GM19035 (cell line): ENCODE results near the gene SLC39A13.

Experiments
- ATAC-seq: cut with Tn5 transposase; IDR thresholded peaks from one replicate; pipeline ENCODE4 v1.9.1; 2021; ENCODE audit not compliant: unreplicated experiment

SLC39A13 gene

GRCh38 chr11:47426062-47426956 lies 17.9 kb downstream of the SLC39A13 start, which contains the start of gene PSMC3:
PSMC3 (minus strand) TSS chr11:47426439; CDS start chr11:47426279, 160 bp downstream.
- ATAC-seq = peak; percentile 89

DNA sequence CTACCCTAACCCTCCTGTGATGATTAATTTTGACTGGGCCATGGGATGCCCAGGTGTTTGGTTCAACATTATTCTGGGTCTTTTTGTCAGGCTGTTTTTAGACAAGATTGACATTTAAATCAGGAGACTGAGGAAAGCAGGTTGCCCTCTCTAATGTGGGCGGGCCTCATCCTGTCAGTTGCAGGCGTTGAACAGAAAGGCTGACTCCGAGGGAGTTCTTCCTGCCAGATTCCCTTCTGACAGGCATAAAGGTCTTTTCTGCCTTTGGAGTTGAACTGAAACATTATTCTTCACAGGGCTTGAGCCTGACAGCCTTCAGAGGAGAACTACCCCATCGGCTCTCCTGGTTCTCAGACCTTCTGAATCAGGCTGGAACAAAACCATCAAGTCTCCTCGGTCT lies 22.1 kb downstream of the SLC39A13 start:
- no peak for ATAC-seq

- no peak for ATAC-seq
Measured at GRCh38 chr11:47431356-47432083, 23.1 kb downstream of the SLC39A13 start.

GRCh38 chr11:47433157-47433556 lies 24.8 kb downstream of the SLC39A13 start:
- ATAC-seq = no peak

DNA sequence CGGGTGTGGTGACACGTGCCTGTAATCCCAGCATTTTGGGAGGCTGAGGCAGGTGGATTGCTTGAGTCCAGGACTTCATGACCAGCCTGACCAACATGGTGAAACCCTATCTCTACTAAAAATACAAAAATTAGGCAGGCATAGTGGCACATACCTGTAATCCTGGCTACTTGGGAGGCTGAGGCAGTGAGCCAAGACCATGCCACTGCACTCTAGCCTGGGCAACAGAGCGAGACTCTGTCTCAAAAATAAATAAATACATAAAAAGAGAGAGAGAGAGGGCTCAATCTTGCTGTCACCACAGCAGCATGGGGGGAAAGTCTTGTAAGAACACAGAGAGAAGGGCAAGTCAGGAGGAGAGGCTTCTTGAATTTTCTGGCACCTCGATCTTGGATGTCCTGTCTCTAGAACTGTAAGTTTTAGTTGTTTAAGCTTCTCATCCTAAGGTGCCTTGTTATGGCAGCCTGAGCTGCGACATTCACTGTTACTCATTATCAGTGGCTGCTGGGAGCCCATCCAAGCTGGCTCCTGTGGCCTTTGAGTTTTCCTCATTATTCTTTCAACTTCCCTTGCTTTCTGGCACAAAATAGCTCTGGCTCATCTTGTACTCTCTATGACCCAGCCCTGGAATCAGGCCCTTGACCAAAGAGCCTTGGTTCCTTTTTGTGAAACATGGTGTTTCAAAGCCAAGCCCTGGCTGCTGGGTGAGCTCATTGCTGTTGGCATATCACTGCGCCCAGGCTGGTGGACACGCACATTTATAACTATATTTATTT lies 25.8 kb downstream of the SLC39A13 start:
- ATAC-seq = no peak

- ATAC-seq = no peak
Measured at GRCh38 chr11:47435687-47436086, 27.3 kb downstream of the SLC39A13 start.

DNA sequence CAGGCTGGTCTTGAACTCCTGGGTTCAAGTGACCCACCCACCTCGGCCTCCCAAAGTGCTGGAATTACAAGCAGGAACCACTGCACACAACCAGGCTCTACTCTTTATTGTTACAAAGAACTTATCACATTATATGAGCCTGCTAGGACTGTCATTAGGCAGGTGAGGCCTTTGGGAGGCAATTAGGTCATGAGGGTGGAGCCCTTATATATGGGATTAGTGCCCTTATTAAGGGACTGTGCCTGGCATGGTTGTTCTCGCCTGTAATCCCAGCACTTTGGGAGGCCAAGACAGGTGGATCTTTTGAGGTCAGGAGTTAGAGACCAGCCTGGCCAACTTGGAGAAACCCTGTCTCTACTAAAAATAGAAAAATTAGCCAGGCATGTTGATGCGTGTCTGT lies 28.3 kb downstream of the SLC39A13 start:
- ATAC-seq = no peak

- no peak for ATAC-seq
Measured at GRCh38 chr11:47437218-47437745, 28.9 kb downstream of the SLC39A13 start.

GRCh38 chr11:47437746-47438418 lies 29.5 kb downstream of the SLC39A13 start:
- ATAC-seq = no peak

DNA sequence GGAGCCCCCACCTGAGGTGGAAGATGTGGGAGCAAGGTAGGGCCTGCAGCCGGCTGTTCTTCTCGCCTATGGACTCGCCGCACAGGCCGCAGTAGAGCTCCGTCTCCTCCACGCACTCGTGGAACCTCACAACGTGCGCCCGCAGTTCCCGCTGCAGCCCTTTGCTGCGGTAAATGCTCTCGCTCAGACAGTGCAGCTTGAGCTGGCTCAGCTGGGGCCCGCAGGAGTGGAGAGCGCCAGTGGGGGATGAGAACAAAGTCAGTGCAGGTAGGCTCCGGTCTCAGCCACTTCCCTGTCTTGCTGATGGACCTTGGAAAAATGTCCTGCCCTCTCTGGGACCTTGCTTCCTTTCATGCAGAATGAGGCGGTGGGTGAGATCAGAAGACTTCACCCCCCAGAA lies 30.3 kb downstream of the SLC39A13 start:
- no peak for ATAC-seq

GRCh38 chr11:47440054-47440476 lies 31.7 kb downstream of the SLC39A13 start:
- no peak for ATAC-seq

DNA sequence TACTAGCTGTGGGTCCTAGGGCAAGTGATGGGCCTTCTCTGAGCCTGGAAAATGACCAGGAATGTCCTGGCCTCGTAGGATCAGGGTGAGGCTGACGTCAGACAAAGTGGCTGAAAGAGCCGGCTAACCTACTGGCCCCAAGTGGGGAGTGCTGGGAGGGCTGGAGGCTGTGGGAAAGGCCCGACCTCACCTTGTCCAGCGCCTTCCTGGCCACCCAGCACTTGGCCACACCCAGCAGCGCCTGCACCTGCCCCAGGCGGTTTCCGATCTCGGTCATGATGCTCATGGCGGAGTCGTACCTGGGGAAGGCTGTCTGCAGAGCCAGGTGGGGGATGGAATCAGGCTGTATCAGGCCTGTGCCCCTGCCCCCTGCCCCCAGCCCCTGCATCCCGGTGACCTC lies 33.0 kb downstream of the SLC39A13 start:
- ATAC-seq = no peak

- ATAC-seq = no peak
Measured at GRCh38 chr11:47442514-47442913, 34.1 kb downstream of the SLC39A13 start.

- no peak for ATAC-seq
Measured at GRCh38 chr11:47443028-47443700, 34.8 kb downstream of the SLC39A13 start.

- no peak for ATAC-seq
Measured at GRCh38 chr11:47443817-47444216, 35.4 kb downstream of the SLC39A13 start.

DNA sequence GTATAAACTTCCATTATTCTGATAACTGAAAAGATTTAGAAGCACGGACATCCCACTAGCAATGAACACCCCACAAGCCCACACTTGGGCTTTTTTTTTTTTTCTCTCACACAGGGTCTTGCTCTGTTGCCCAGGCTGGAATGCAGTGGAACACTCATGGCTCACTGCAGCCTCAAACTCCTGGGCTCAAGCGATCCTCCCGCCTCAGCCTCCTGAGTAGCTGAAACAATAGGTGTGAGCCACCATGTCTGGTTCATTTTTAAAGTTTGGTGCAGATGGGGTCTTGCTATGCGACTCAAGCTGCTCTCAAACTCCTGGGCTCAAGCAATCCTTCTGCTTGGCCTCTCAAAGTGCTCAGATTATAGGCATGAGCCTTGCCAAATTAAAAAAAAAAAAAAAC lies 37.5 kb downstream of the SLC39A13 start:
- no peak for ATAC-seq

GRCh38 chr11:47446833-47447232 lies 38.4 kb downstream of the SLC39A13 start:
- ATAC-seq = no peak

DNA sequence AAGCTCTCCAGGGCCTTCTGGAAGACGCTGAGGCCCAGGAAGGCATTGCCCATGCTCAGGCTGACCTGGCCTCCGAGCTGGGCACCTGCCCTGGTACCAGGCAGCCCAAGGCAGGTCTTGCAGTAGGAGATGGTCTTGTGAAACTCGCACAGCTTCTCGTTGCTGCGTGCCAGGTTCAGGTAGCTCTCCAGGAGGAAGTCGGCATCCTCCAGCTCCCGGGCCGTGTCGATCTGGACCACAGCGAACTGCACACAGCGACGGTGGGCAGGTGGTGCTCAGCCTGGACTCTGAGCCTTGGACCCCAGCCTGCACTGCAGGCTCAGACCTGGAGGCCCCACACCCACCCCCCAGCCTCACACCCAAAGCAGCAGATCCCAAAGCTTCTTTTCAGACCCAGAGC lies 39.5 kb downstream of the SLC39A13 start:
- no peak for ATAC-seq

GRCh38 chr11:47448566-47449427 lies 40.4 kb downstream of the SLC39A13 start, which contains the start of gene RAPSN:
RAPSN (minus strand) TSS chr11:47449136; CDS start chr11:47448964, 172 bp downstream.
- no peak for ATAC-seq
